ENCODE measurements around the gene CYP27A1.

Gene CYP27A1

DNA sequence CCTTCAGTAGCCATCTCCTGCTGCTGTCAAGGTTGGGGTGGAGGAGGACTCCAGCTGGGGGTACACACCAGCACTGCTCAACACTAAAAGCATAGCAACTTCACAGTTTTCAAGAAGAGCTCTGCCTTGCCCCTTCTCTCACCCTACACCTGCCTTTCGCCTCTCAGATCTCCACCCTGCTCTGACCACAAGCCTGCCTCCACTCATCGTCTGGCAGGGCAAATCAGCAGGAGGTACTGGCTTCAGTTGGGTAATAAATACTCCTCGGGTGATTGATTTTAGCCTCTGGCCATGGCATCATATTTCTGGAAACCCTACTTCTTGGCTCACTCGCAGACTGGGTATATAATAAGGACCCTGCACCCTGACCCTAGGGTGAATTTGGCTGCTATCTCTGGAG lies 52.7 kb downstream of the CYP27A1 start:
- H3K9me2 ChIP-seq (ENCODE audit: low read depth, low read length): no peaks in the 10 kb centered on the region
- no peak overlapping the region for H2AFZ ChIP-seq (ENCODE audit: low read length)
- no peaks in the 10 kb centered on the region for H3K36me3 ChIP-seq (ENCODE audit: insufficient read depth, low read length)
- H3K27me3 ChIP-seq (ENCODE audit: insufficient read depth, low read length): no peaks in the 10 kb centered on the region; the same call in 1 of the 2 replicates
- no peaks in the 10 kb centered on the region for H3F3A ChIP-seq (ENCODE audit: insufficient read depth, low read length)
- H3K4me3 ChIP-seq (ENCODE audit: low read depth, low read length, poor library complexity, severe bottlenecking): no peak overlapping the region
- H3K4me1 ChIP-seq (ENCODE audit: insufficient read depth, low read length, severe bottlenecking): no peaks in the 10 kb centered on the region
- no peak for TF ChIP-seq EZH2 (IDR thresholded peaks at IDR 0.05; ENCODE audit: borderline replicate concordance, low read length)
- TF ChIP-seq, protein P1, sequence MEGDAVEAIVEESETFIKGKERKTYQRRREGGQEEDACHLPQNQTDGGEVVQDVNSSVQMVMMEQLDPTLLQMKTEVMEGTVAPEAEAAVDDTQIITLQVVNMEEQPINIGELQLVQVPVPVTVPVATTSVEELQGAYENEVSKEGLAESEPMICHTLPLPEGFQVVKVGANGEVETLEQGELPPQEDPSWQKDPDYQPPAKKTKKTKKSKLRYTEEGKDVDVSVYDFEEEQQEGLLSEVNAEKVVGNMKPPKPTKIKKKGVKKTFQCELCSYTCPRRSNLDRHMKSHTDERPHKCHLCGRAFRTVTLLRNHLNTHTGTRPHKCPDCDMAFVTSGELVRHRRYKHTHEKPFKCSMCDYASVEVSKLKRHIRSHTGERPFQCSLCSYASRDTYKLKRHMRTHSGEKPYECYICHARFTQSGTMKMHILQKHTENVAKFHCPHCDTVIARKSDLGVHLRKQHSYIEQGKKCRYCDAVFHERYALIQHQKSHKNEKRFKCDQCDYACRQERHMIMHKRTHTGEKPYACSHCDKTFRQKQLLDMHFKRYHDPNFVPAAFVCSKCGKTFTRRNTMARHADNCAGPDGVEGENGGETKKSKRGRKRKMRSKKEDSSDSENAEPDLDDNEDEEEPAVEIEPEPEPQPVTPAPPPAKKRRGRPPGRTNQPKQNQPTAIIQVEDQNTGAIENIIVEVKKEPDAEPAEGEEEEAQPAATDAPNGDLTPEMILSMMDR (IDR thresholded peaks at IDR 0.05; ENCODE audit: low read length): no peak
- no peak overlapping the region for H3K4me2 ChIP-seq (ENCODE audit: low read length)
- no peaks in the 10 kb centered on the region for H4K20me1 ChIP-seq (ENCODE audit: insufficient read depth, low read length)
- H3K9me3 ChIP-seq (ENCODE audit: low read length): no peaks in the 10 kb centered on the region
- H3K27ac ChIP-seq (ENCODE audit: low read depth, low read length, poor library complexity, severe bottlenecking): no peak overlapping the region
- no peak overlapping the region for H3K9ac ChIP-seq (ENCODE audit: low read length)
- H3K79me2 ChIP-seq (ENCODE audit: insufficient read depth, low read length): no peaks in the 10 kb centered on the region

DNA sequence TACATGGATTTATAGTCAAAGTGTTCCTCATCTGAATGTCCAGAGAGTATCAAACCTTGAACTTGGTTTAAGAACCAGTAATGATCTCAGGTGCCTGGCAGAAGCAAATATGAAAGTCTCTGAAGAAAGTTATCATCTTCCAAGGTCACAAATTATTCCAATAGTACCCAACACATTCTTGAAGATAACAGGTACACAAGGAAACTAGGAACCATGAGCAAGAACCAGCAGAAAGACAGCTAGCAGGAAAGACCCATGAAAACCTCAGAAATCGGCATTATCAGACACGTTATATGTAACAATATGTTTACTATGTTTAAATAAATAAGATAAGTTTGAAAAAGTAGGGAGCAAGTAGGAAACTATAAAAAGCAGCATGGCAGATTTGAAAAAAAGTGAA lies 55.5 kb downstream of the CYP27A1 start:
- no peaks in the 10 kb centered on the region for H3K36me3 ChIP-seq (ENCODE audit: insufficient read depth, low read length)
- no peaks in the 10 kb centered on the region for H3K9me3 ChIP-seq (ENCODE audit: low read length)
- H3K4me2 ChIP-seq (ENCODE audit: low read length): no peak overlapping the region
- H2AFZ ChIP-seq (ENCODE audit: low read length): no peak overlapping the region
- no peaks in the 10 kb centered on the region for H3K9me2 ChIP-seq (ENCODE audit: low read depth, low read length)
- H3K27me3 ChIP-seq (ENCODE audit: insufficient read depth, low read length): no peaks in the 10 kb centered on the region; the same call in 1 of the 2 replicates
- no peak overlapping the region for H3K4me3 ChIP-seq (ENCODE audit: low read depth, low read length, poor library complexity, severe bottlenecking)
- no peak for TF ChIP-seq EZH2 (IDR thresholded peaks at IDR 0.05; ENCODE audit: borderline replicate concordance, low read length)
- TF ChIP-seq, protein P1 (IDR thresholded peaks at IDR 0.05; ENCODE audit: low read length): no peak
- no peaks in the 10 kb centered on the region for H3K79me2 ChIP-seq (ENCODE audit: insufficient read depth, low read length)
- no peaks in the 10 kb centered on the region for H4K20me1 ChIP-seq (ENCODE audit: insufficient read depth, low read length)
- no peaks in the 10 kb centered on the region for H3F3A ChIP-seq (ENCODE audit: insufficient read depth, low read length)
- no peak overlapping the region for H3K9ac ChIP-seq (ENCODE audit: low read length)
- no peak overlapping the region for H3K27ac ChIP-seq (ENCODE audit: low read depth, low read length, poor library complexity, severe bottlenecking)
- H3K4me1 ChIP-seq (ENCODE audit: insufficient read depth, low read length, severe bottlenecking): no peaks in the 10 kb centered on the region

DNA sequence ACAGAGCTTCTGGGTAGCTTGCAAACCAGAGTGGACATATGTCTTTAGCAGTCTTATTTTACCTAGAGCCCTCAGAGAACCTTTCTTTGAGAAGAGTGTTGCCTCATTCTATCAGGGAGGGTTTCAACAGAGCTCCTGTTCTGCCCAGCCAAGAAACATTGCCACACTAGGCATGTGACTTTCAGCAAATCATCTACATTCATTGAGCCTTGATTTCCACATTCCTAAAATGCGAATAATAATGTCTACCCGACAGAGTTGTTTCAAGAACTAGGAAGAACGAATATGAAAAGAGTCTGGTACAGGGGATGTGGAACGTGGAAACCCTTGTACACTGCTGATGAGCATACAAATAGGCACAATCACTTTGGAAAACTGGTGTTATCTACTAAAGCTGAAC lies 57.5 kb downstream of the CYP27A1 start:
- Histone ChIP-seq H3K27ac (ENCODE audit: low read depth, low read length, poor library complexity, severe bottlenecking) (no peak overlapping the region), H3K36me3 (ENCODE audit: insufficient read depth, low read length) (no peaks in the 10 kb centered on the region), H3K4me1 (ENCODE audit: insufficient read depth, low read length, severe bottlenecking) (no peaks in the 10 kb centered on the region), H3K9ac (ENCODE audit: low read length) (no peak overlapping the region), H3K4me3 (ENCODE audit: low read depth, low read length, poor library complexity, severe bottlenecking) (no peak overlapping the region), H4K20me1 (ENCODE audit: insufficient read depth, low read length) (no peaks in the 10 kb centered on the region), H3K27me3 (ENCODE audit: insufficient read depth, low read length) (no peaks in the 10 kb centered on the region; the same call in 1 of the 2 replicates), H3K9me2 (ENCODE audit: low read depth, low read length) (no peaks in the 10 kb centered on the region), H3K9me3 (ENCODE audit: low read length) (no peaks in the 10 kb centered on the region), H2AFZ (ENCODE audit: low read length) (no peak overlapping the region), H3K4me2 (ENCODE audit: low read length) (no peak overlapping the region), H3K79me2 (ENCODE audit: insufficient read depth, low read length) (no peaks in the 10 kb centered on the region), H3F3A (ENCODE audit: insufficient read depth, low read length) (no peaks in the 10 kb centered on the region)
- TF ChIP-seq, protein P1 (IDR thresholded peaks at IDR 0.05; ENCODE audit: low read length): no peak
- no peak for TF ChIP-seq EZH2 (IDR thresholded peaks at IDR 0.05; ENCODE audit: borderline replicate concordance, low read length)
